AG04450 (cell line): ENCODE data around the gene BOD1L1. TPM values are rescaled to one million over a fixed set of nuclear protein-coding genes. Genes with fewer than 3 reads are reported as not detected.

Experiments
- CTCF ChIA-PET: fragments of 300-600, 350-600 bp; formaldehyde crosslinking; extraction: SDS; loops from one replicate; lab custom pipeline; 2022; ENCODE audit warnings: antibody characterized with exemption, inconsistent platforms; lab: Charles Lee
- POLR2A ChIA-PET: fragments of 350-600 bp; formaldehyde crosslinking; extraction: SDS; loops from one replicate; lab custom pipeline; 2021; ENCODE audit warnings: antibody characterized with exemption, inconsistent platforms; lab: Yijun Ruan, JAX
- DNase-seq: peaks from one replicate; pipeline ENCODE4 v3.0.0-alpha.2; 2011; ENCODE audit warnings: low read depth, low spot score
- H3K27ac ChIP-seq: one replicate; pipeline ENCODE4 v1.5.1; 2012; ENCODE audit warnings: low read depth, low read length, control low read depth
- H3K27me3 ChIP-seq: one replicate; pipeline ENCODE4 v1.6.0; 2012; ENCODE audit warnings: low read length; ENCODE audit not compliant: control insufficient read depth, insufficient read depth
- H3K4me3 ChIP-seq: 2 replicates; pipeline ENCODE4 v1.5.1; 2011; ENCODE audit warnings: mild to moderate bottlenecking, low read depth, low read length, control low read depth
- H3K9me3 ChIP-seq: 2 replicates; pipeline ENCODE4 v1.5.1; 2012; ENCODE audit warnings: low read length; ENCODE audit not compliant: control insufficient read depth, insufficient read depth
- CTCF ChIP-seq: IDR thresholded peaks from 2 replicates; pipeline ENCODE4 v1.5.1; 2011; ENCODE audit warnings: low read depth, low read length, control low read depth, inconsistent platforms
- polyA plus RNA-seq: library from polyadenylated mRNA; depleted of rRNA; stranded (reverse); fragments of >200 nt; gene quantifications from 2 replicates; pipeline ENCODE4 v1.2.3, GENCODE V29; 2011

The BOD1L1 gene
- polyA plus RNA-seq, 1 experiment = 23.1 TPM

GRCh38 chr4:13544606-13545393 is 82.7 kb downstream of the BOD1L1 start:
- H3K27me3 ChIP-seq = peaks cover 80% of the 10 kb centered on the region
- H3K9me3 ChIP-seq = peaks cover 20% of the 10 kb centered on the region; the same call in 1 of the 2 replicates
- TF ChIP-seq CTCF = no peak
- POLR2A ChIA-PET = no interaction called here
- peak; percentile 7 for DNase-seq
- no peak overlapping the region for H3K27ac ChIP-seq
- peak overlapping the region; percentile 66 for H3K4me3 ChIP-seq
- CTCF ChIA-PET = no interaction called here

- Histone ChIP-seq H3K9me3 (peaks cover 24% of the 10 kb centered on the region; the same call in 1 of the 2 replicates), H3K27me3 (peaks cover 83% of the 10 kb centered on the region), H3K4me3 (peak within 1 kb of the TSS; percentile 66), H3K27ac (no peak within 1 kb of the TSS)
- ChIA-PET CTCF (interaction anchor here (1.5 kb wide), 1 partner anchor 691 kb away, joined by 4 read pairs; no protein-coding TSS in a partner anchor), POLR2A (no interaction called here)
- no peak for TF ChIP-seq CTCF
- no peak for DNase-seq
Observed at GRCh38 chr4:13543839-13544605, 83.5 kb downstream of the BOD1L1 start, which contains the start of gene NKX3-2. NKX3-2 (minus strand) TSS chr4:13544508; CDS start chr4:13544414, 94 bp downstream.

- peak overlapping the region; percentile 66 for H3K4me3 ChIP-seq
- CTCF ChIA-PET = interaction anchor here (1.5 kb wide), 1 partner anchor 691 kb away, joined by 4 read pairs; no protein-coding TSS in a partner anchor
- POLR2A ChIA-PET = no interaction called here
- TF ChIP-seq CTCF = no peak
- peaks cover 30% of the 10 kb centered on the region for H3K9me3 ChIP-seq
- H3K27me3 ChIP-seq = peaks cover 84% of the 10 kb centered on the region
- no peak for DNase-seq
- no peak overlapping the region for H3K27ac ChIP-seq
Observed at GRCh38 chr4:13543032-13543838, 84.3 kb downstream of the BOD1L1 start.

GRCh38 chr4:13542577-13543031 is 84.9 kb downstream of the BOD1L1 start:
- Histone ChIP-seq H3K27ac (no peak overlapping the region), H3K9me3 (peaks cover 30% of the 10 kb centered on the region), H3K4me3 (no peak overlapping the region), H3K27me3 (peaks cover 90% of the 10 kb centered on the region)
- CTCF ChIA-PET = interaction anchor here (1.5 kb wide), 1 partner anchor 690 kb away, joined by 4 read pairs; no protein-coding TSS in a partner anchor
- no peak for DNase-seq
- POLR2A ChIA-PET = no interaction called here
- no peak for TF ChIP-seq CTCF
